Measurements from ENCODE around the gene TRIM33.

The TRIM33 gene

DNA sequence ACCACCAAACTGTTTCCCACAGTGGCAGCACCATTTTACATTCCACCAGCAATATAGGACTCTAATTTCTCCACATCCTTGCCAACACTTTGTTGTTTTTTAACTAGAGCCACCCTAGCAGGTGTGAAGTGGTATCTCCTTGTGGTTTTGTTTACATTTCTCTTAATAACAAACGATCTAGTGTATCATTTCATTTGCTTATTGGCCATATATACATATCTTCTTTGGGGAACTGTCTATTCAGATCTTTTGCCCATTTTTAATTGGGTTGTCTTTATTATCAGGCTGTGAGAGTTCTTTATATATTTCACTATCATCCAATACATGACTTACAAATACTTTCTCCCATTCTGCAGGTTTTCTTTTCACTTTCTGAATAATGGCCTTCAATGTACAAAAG is 18.0 kb downstream of the TRIM33 start:
- Histone ChIP-seq H3K27ac (ENCODE audit: low read depth, low read length, poor library complexity, severe bottlenecking) (no peak overlapping the region), H3K27me3 (ENCODE audit: insufficient read depth, low read length) (no peaks in the 10 kb centered on the region), H3F3A (ENCODE audit: insufficient read depth, low read length) (no peaks in the 10 kb centered on the region), H3K9me3 (ENCODE audit: low read length) (0 out of 2 replicates have a peak, but pooled peaks cover 3% of the 10 kb centered on the region), H3K36me3 (ENCODE audit: insufficient read depth, low read length) (peaks cover 23% of the 10 kb centered on the region), H3K9me2 (ENCODE audit: low read depth, low read length) (no peaks in the 10 kb centered on the region), H3K4me1 (ENCODE audit: insufficient read depth, low read length, severe bottlenecking) (peaks cover 26% of the 10 kb centered on the region), H3K4me2 (ENCODE audit: low read length) (no peak overlapping the region), H3K4me3 (ENCODE audit: low read depth, low read length, poor library complexity, severe bottlenecking) (no peak overlapping the region), H3K79me2 (ENCODE audit: insufficient read depth, low read length) (peaks cover 95% of the 10 kb centered on the region), H3K9ac (ENCODE audit: low read length) (no peak overlapping the region), H4K20me1 (ENCODE audit: insufficient read depth, low read length) (no peaks in the 10 kb centered on the region), H2AFZ (ENCODE audit: low read length) (no peak overlapping the region)
- no peak for TF ChIP-seq EZH2 (IDR thresholded peaks at IDR 0.05; ENCODE audit: borderline replicate concordance, low read length)
- TF ChIP-seq, protein P1, sequence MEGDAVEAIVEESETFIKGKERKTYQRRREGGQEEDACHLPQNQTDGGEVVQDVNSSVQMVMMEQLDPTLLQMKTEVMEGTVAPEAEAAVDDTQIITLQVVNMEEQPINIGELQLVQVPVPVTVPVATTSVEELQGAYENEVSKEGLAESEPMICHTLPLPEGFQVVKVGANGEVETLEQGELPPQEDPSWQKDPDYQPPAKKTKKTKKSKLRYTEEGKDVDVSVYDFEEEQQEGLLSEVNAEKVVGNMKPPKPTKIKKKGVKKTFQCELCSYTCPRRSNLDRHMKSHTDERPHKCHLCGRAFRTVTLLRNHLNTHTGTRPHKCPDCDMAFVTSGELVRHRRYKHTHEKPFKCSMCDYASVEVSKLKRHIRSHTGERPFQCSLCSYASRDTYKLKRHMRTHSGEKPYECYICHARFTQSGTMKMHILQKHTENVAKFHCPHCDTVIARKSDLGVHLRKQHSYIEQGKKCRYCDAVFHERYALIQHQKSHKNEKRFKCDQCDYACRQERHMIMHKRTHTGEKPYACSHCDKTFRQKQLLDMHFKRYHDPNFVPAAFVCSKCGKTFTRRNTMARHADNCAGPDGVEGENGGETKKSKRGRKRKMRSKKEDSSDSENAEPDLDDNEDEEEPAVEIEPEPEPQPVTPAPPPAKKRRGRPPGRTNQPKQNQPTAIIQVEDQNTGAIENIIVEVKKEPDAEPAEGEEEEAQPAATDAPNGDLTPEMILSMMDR (IDR thresholded peaks at IDR 0.05; ENCODE audit: low read length) = no peak

DNA sequence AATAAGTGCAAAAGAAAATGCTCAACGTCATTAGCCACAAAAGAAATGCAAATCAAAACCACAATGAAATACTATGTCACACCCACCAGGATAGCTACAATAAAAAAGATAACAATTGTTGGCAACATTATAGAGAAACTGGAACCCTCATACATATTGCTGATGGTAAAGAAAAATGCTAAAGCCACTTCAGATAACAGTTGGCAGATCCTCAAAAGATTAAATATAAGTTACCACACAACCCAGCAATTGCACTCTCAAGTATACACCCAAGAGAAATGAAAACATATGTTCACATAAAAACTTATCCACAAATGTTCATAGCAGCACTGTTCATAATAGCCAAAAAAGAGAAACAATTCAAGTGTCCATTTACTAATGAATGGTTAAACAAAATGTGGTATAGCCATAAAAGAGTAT is 20.7 kb downstream of the TRIM33 start:
- Histone ChIP-seq H3K4me2 (ENCODE audit: low read length) (no peak overlapping the region; the same call in 1 of the 2 replicates), H3K27me3 (ENCODE audit: insufficient read depth, low read length) (no peaks in the 10 kb centered on the region), H3K9ac (ENCODE audit: low read length) (no peak overlapping the region), H3K36me3 (ENCODE audit: insufficient read depth, low read length) (peaks cover 18% of the 10 kb centered on the region; the same call in 1 of the 2 replicates), H3K4me3 (ENCODE audit: low read depth, low read length, poor library complexity, severe bottlenecking) (no peak overlapping the region), H3K9me3 (ENCODE audit: low read length) (no peaks in the 10 kb centered on the region), H3K79me2 (ENCODE audit: insufficient read depth, low read length) (peaks cover 94% of the 10 kb centered on the region), H3K27ac (ENCODE audit: low read depth, low read length, poor library complexity, severe bottlenecking) (peak overlapping the region; percentile 23), H3K4me1 (ENCODE audit: insufficient read depth, low read length, severe bottlenecking) (peaks cover 26% of the 10 kb centered on the region), H2AFZ (ENCODE audit: low read length) (no peak overlapping the region), H3F3A (ENCODE audit: insufficient read depth, low read length) (no peaks in the 10 kb centered on the region), H4K20me1 (ENCODE audit: insufficient read depth, low read length) (no peaks in the 10 kb centered on the region), H3K9me2 (ENCODE audit: low read depth, low read length) (no peaks in the 10 kb centered on the region)
- TF ChIP-seq, protein P1 (IDR thresholded peaks at IDR 0.05; ENCODE audit: low read length) = no peak
- no peak for TF ChIP-seq EZH2 (IDR thresholded peaks at IDR 0.05; ENCODE audit: borderline replicate concordance, low read length)

DNA sequence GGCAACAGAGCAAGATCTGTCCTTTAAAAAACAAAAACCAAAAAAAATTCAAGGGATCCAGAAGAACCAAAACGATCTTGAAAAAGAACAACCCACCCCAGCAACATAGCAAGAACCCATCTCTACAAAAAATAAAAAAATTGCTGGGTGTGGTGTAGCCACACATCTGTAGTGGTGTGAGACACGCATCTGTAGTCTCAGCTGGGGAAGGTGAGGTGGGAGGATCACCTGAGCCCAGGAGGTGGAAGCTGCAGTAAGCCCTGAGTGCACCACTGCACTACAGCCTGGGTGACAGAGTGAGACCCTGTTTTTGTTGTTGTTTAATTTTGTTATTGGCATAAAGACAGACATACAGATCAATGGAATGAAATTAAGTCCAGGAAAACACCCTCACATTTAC is 22.3 kb downstream of the TRIM33 start:
- Histone ChIP-seq H3F3A (ENCODE audit: insufficient read depth, low read length) (no peaks in the 10 kb centered on the region), H3K36me3 (ENCODE audit: insufficient read depth, low read length) (0 out of 2 replicates have a peak, but pooled peaks cover 12% of the 10 kb centered on the region), H3K79me2 (ENCODE audit: insufficient read depth, low read length) (peaks cover 87% of the 10 kb centered on the region), H3K27me3 (ENCODE audit: insufficient read depth, low read length) (no peaks in the 10 kb centered on the region), H3K4me2 (ENCODE audit: low read length) (no peak overlapping the region), H3K9me3 (ENCODE audit: low read length) (no peaks in the 10 kb centered on the region), H3K4me3 (ENCODE audit: low read depth, low read length, poor library complexity, severe bottlenecking) (no peak overlapping the region), H4K20me1 (ENCODE audit: insufficient read depth, low read length) (no peaks in the 10 kb centered on the region), H3K4me1 (ENCODE audit: insufficient read depth, low read length, severe bottlenecking) (peaks cover 26% of the 10 kb centered on the region), H3K9ac (ENCODE audit: low read length) (no peak overlapping the region), H2AFZ (ENCODE audit: low read length) (no peak overlapping the region), H3K27ac (ENCODE audit: low read depth, low read length, poor library complexity, severe bottlenecking) (peak overlapping the region; percentile 23), H3K9me2 (ENCODE audit: low read depth, low read length) (no peaks in the 10 kb centered on the region)
- TF ChIP-seq, protein P1 (IDR thresholded peaks at IDR 0.05; ENCODE audit: low read length) = no peak
- TF ChIP-seq EZH2 (IDR thresholded peaks at IDR 0.05; ENCODE audit: borderline replicate concordance, low read length) = no peak
